Activated CD4-positive, CD25-positive, alpha-beta regulatory T cell treated with anti-CD3 and anti-CD28 coated beads, Interleukin-2, amount 50 U/mL, for 24 hours (primary cell): Measurements from ENCODE around the gene STK10.
A peak's percentile ranks its signal among the peaks of the same experiment; 100 is the strongest.
"Not testable (repeated sequence)": the region's sequence is repeated elsewhere in the genome, so short reads cannot be mapped to it uniquely, and the experiment has no call there.

Experiments used
- ATAC-seq, 2 donors: fragments of 150-1000 bp; cut with Tn5 transposase; one replicate each; pipeline ENCODE4 v1.10.0; 2021; ENCODE audit warnings: mild to moderate bottlenecking in 1 of 2, moderate library complexity in 1 of 2

STK10 gene

DNA sequence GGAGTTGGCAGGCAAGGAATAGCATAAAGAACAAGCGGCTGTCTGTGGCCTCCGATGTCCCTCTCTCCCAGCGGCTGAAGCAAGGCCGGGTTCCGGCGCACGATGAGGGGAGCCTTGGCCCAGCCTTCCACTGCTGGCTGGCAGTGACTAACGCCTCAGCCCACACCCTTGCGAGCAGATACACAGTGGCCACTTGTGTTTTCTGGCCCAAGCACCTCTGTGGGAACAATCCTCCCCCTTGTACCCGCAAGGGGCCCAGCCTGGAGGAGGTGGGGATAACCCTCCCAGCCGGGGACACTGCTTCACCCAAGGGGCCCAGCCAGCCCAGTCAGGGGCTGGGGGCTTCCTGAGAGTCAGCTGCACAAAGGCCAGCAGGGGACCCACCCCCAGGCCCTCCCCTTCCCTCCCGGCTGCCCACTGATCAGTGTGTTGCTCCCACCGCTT is 23.2 kb downstream of the STK10 start:
- no peak for ATAC-seq

DNA sequence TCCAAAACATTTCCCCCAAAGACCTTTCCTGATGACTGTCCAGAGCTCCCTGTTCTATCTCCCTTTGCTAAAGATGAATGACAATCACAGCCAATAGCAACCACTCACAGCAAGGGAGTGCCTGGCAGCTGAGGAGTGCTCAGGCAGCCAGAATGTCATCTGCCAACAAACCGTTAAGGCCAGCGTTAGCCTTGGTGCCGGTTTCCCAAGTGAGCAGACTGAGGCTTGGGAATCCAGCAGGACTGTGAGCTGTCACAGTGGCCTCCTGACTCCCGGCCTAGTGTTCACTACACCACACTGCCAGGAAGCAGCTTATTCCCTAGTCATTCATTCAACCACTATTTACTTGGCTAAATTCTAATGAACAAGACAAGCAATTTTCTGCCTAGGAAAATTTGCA is 24.7 kb downstream of the STK10 start:
- no peak for ATAC-seq

DNA sequence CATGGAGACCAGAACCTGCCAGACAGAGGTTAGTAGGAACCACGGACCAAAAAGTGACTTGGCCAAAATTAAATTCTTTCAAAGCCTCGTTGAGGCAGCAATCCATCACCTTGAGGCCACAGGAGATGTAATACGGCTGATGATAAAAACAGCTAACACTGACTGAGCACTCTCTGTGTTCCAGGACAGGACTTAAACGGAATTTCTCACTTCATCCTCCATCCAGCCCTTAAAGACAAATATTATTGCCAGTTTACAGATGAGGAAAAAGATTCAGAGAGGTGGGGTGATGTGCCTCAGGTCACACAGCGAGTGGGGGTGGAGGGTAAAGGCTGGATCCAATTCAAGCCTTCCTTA is 25.1 kb downstream of the STK10 start:
- no peak for ATAC-seq

- ATAC-seq = no peak
Measured at GRCh38 chr5:172162323-172162986, 25.6 kb downstream of the STK10 start.

- no peak for ATAC-seq
Measured at GRCh38 chr5:172160506-172160905, 27.5 kb downstream of the STK10 start.

DNA sequence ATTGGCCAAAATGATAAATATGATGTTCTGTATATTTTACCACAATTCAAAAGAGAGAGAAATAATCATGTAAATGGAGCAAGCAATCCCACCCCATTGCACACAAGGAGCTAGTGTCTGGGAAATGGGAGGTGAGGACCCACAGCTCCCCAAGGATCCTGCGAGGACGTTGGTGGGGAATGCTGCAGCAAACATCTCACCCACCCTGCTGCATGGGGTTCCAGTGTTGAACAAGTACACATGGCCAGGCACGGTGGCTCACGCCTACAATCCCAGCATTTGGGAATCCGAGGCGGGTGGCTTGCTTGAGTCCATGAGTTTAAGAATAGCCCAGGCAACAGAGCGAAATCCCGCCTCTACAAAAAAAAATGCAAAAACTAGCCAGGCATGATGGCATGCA is 29.0 kb downstream of the STK10 start:
- ATAC-seq = no peak

GRCh38 chr5:172156541-172156994 is 31.5 kb downstream of the STK10 start:
- ATAC-seq = no peak

GRCh38 chr5:172155101-172155500 is 32.9 kb downstream of the STK10 start:
- not testable (repeated sequence) for ATAC-seq

DNA sequence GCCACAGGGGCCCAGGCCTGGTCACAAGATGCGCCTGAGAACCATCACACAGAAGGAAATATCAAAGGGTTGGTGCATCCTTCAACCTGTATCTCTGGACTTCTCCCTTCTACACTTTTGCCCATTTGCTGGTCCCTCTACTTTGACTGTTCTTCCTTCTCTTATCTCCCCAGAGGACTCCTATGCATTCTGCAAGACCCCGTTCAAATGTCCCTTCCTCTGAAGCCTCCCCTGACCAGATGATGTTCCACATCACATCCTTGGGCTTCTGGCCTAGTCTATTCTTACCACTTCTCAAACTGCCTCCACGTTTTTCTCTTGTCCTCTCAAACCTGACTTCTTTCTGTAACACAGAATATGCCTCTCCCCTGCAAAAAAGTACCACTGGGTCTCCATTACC is 34.3 kb downstream of the STK10 start:
- no peak for ATAC-seq

DNA sequence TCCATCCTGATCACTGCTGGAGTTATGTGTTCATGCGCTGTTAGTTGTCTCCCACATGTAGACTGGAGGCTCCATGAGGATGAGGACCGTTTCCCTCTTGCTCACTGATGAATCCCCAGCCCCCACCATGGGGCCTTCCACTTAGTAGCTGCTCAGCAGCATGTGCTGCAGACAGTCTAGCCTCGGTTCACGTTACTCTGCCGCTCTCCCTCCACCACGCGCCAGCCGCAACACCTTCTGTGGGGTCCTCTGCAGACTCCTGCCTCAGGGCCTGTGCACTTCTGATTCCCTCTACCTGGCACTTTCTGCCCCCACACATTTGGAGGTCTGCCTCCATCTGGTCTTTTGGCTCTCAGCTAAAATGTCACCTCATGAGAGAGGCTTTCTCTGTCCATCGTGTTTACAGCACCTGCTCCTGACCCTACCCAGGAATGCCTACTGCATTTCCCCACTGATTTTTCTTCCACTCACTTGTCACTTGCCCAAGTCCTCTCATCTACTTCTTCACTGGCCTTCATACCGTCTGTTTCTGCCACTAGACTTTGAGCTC is 36.3 kb downstream of the STK10 start:
- ATAC-seq = no peak

DNA sequence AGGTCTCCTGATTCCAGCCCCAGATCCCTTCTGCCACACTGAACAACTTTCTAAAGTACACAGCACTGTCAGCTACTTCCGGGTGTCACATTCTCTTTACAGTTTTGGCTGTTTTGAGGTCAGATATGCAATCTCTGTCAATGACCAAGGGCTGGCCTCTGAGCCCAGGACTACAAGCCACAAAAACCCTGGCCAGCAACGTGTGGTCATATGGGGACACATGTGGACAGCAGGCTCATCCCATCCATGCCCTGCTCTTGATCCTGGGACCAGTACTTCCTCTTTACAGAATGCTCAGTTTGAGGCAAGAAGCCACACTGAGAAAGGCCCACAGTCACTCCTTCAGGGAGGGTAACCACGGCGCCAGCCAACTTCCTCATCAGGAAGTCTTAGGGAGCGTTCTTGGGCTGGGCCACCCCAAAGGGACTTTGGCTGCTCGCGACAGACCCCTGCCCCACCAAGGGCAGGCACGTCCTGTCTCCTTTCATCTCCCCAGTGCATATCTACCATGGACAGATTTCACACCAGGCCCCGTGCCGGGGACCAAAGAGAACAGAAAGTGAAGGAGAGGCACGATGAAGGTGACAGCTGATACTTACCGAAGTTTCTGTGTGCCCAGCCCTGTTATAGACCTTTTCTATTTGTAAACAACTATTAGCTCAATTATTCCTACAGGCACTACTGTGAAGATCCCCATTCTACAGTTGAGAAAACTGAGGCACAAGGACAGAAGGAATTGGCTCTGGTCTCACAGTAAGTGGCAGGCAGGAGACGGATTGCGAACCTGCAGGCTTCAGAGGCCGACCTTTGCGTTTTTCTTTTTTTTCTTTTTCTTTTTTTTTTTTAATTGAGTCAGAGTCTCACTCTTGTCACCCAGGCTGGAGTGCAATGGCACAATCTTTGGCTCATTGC is 37.3 kb downstream of the STK10 start:
- peak; percentile 55 to 71 for ATAC-seq

- not testable (repeated sequence) for ATAC-seq
Measured at GRCh38 chr5:172149481-172149880, 38.5 kb downstream of the STK10 start.

DNA sequence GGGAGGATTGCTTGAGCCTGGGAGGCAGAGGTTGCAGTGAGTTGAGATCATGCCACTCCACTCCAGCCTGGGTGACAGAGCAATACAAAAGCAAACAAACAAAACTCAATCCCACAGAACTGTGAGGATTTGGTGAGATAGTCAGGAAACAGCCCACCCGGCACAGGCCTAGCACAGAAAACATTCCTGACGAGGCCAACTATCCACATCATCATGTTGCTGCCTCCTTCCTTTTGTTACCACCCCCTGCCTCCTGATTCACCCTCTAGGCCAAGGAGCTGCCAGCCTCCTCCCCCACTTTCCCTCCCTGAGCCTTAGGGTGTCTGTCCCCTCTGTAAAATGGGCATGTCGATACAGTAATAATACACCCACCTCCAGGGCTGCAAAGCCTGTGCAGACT is 39.0 kb downstream of the STK10 start:
- ATAC-seq = no peak

GRCh38 chr5:172148381-172148780 is 39.6 kb downstream of the STK10 start:
- no peak for ATAC-seq

- ATAC-seq = peak in 1 of 2 donors; percentile 23
Measured at GRCh38 chr5:172147857-172148256, 40.2 kb downstream of the STK10 start.

GRCh38 chr5:172146748-172147092 is 41.3 kb downstream of the STK10 start:
- ATAC-seq = no peak

DNA sequence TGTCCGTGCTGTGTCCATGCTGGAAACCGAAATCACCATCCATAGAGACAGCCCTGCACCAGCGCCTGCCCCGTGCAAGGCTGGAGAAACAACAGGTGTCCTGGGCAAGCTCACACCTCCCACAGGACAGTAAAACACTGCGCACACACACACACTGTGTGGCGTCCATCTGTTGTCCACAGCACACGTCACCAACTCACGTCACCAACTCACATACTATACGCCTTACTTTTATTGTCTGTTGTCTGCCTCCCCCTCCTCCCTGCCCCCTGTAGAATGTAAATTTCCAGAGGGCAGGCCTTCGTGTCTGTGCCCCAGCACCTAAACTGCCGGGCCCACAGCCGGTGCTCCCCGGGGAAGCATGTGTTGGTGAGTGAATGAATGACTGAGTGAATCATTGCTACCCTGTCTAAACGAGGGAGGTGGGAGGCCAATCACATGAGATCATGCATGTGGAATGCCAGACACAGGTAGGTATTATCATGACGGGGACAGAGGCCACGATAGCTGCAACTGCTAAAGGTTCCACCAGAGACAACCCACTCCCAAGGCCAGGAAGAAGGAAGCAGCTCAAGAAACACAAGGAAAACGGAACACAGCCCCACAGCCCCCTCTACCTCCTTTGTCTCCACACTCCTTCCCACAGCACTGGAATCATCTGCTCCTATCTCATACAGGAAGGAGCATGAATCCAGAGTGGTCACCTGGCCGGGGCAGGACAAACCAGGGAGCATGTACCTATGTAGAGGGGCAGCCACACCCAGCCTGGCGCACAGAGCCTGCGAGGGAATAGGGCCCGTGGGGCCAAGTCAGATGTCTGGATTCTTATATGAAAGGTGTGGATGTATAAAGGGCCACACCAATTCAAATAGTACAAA is 41.9 kb downstream of the STK10 start:
- no peak for ATAC-seq

- no peak for ATAC-seq
Measured at GRCh38 chr5:172144931-172145869, 42.8 kb downstream of the STK10 start.

DNA sequence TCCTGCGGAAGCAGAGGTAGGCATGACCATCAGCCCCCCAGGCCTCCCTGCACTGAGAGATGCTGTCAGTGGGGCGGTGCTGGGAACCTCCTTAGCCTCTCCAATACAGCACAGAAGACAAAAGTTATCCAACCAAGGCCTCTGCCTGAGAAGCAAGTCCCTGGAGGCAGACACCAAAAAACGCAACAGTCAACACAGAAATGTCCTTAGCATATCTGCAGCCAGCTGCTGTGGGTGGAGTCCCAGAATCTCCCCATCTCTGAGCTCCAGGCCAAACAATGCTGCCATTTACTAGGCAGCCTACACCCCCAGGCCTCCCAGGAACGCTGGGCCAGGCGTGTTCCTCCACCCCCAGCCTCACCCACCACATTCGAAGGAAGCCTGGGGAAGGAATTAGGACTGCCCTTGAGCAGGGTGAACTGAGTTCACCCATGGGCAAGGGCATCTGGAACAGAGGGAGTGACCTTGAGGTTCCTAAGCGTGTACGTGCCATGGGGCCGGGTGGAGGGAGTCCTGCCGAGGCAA is 43.7 kb downstream of the STK10 start:
- ATAC-seq = no peak

- no peak for ATAC-seq
Measured at GRCh38 chr5:172143875-172144274, 44.1 kb downstream of the STK10 start.

- ATAC-seq = no peak
Measured at GRCh38 chr5:172142709-172143215, 45.3 kb downstream of the STK10 start.
